KBM-7 (cell line): ENCODE data around the gene KLHL36.

ENCODE experiments used
- DNase-seq: peaks from one replicate; pipeline ENCODE4 v3.0.0-alpha.2; 2015
- in situ Hi-C: fragments of 300-500 bp; cut with MboI; formaldehyde crosslinking; loops from 2 replicates; pipeline ENCODE4 v1.14.3; 2020; ENCODE audit warnings: low sequenced_read_pairs, low pct_unique_long_range_greater_than_20kb, mixed read lengths

KLHL36 gene

GRCh38 chr16:84647828-84648594, at the start of gene KLHL36:
TSS of gene KLHL36 (plus strand) at chr16:84648511. CDS start at chr16:84650868, 2,357 bp downstream.
- in situ Hi-C loops, result no loop called here

GRCh38 chr16:84599521-84600202, 48.6 kb upstream of the KLHL36 start:
- in situ Hi-C loops, result no loop called here
- DNase-seq, result peak; percentile 87

More at GRCh38 chr16:84647828-84648594, at the start of gene KLHL36:
- DNase-seq, result no peak

GRCh38 chr16:84600343-84601229, 47.7 kb upstream of the KLHL36 start:
- in situ Hi-C loops, result no loop called here
- DNase-seq, result peak; percentile 64

GRCh38 chr16:84603140-84603816, 45.0 kb upstream of the KLHL36 start:
- no peak for DNase-seq

GRCh38 chr16:84603940-84604339, 44.4 kb upstream of the KLHL36 start:
- no peak for DNase-seq
- in situ Hi-C loops, result no loop called here

More at GRCh38 chr16:84603140-84603816, 45.0 kb upstream of the KLHL36 start:
- in situ Hi-C loops, result no loop called here

- in situ Hi-C loops, result no loop called here
- DNase-seq, result no peak
Measured at GRCh38 chr16:84604477-84605013, 43.8 kb upstream of the KLHL36 start.

GRCh38 chr16:84605339-84605848, 42.9 kb upstream of the KLHL36 start:
- DNase-seq, result no peak
- in situ Hi-C loops, result no loop called here

- in situ Hi-C loops, result no loop called here
Measured at GRCh38 chr16:84606081-84606875, 42.0 kb upstream of the KLHL36 start.

GRCh38 chr16:84607061-84607460, 41.2 kb upstream of the KLHL36 start:
- DNase-seq, result no peak
- in situ Hi-C loops, result no loop called here

More at GRCh38 chr16:84606081-84606875, 42.0 kb upstream of the KLHL36 start:
- DNase-seq, result no peak

- peak; percentile 89 for DNase-seq
- in situ Hi-C loops, result no loop called here
Measured at GRCh38 chr16:84607694-84608093, 40.6 kb upstream of the KLHL36 start.

GRCh38 chr16:84608282-84608681, 40.0 kb upstream of the KLHL36 start:
- in situ Hi-C loops, result no loop called here
- no peak for DNase-seq

- in situ Hi-C loops, result loop anchor here (10.0 kb wide), 1 partner anchor 95 kb away; no protein-coding TSS in a partner anchor
- DNase-seq, result peak; percentile 28
Measured at GRCh38 chr16:84609563-84610177, 38.6 kb upstream of the KLHL36 start.

GRCh38 chr16:84610376-84610775, 37.9 kb upstream of the KLHL36 start:
- no peak for DNase-seq
- in situ Hi-C loops, result loop anchor here (10.0 kb wide), 1 partner anchor 96 kb away; no protein-coding TSS in a partner anchor

- no peak for DNase-seq
- in situ Hi-C loops, result loop anchor here (10.0 kb wide), 1 partner anchor 96 kb away; no protein-coding TSS in a partner anchor
Measured at GRCh38 chr16:84611041-84611440, 37.3 kb upstream of the KLHL36 start.

GRCh38 chr16:84612686-84613085, 35.6 kb upstream of the KLHL36 start:
- DNase-seq, result no peak
- in situ Hi-C loops, result loop anchor here (10.0 kb wide), 1 partner anchor 98 kb away; no protein-coding TSS in a partner anchor

- in situ Hi-C loops, result loop anchor here (10.0 kb wide), 1 partner anchor 99 kb away; no protein-coding TSS in a partner anchor
- DNase-seq, result no peak
Measured at GRCh38 chr16:84613408-84614072, 34.8 kb upstream of the KLHL36 start.
